NCI-H2029 (cell line): Measurements from ENCODE around the gene FERMT3.
A peak's percentile ranks its signal among the peaks of the same experiment; 100 is the strongest.

Experiments
- DNase-seq: peaks from one replicate; lab custom pipeline; 2025; lab: John Stamatoyannopoulos, UW

Gene FERMT3

GRCh38 chr11:64186492-64187165, 19.9 kb upstream of the FERMT3 start:
- no peak for DNase-seq

GRCh38 chr11:64192434-64192833, 14.1 kb upstream of the FERMT3 start:
- no peak for DNase-seq

- no peak for DNase-seq
Measured at GRCh38 chr11:64196626-64197025, 9.9 kb upstream of the FERMT3 start.

- no peak for DNase-seq
Measured at GRCh38 chr11:64198511-64198910, 8.0 kb upstream of the FERMT3 start.

- no peak for DNase-seq
Measured at GRCh38 chr11:64201543-64201942, 5.0 kb upstream of the FERMT3 start.

GRCh38 chr11:64202992-64203391, 3.5 kb upstream of the FERMT3 start:
- no peak for DNase-seq

GRCh38 chr11:64203421-64204079, 3.0 kb upstream of the FERMT3 start:
- DNase-seq: no peak

GRCh38 chr11:64204080-64204440, 2.5 kb upstream of the FERMT3 start:
- no peak for DNase-seq

GRCh38 chr11:64204464-64204989, 2.0 kb upstream of the FERMT3 start:
- DNase-seq: peak; percentile 88

- DNase-seq: no peak
Measured at GRCh38 chr11:64207256-64208085, 950 bp downstream of the FERMT3 start.

- DNase-seq: no peak
Measured at GRCh38 chr11:64208086-64208795, 1.7 kb downstream of the FERMT3 start.

GRCh38 chr11:64208796-64209562, 2.5 kb downstream of the FERMT3 start:
- no peak for DNase-seq

- no peak for DNase-seq
Measured at GRCh38 chr11:64209563-64209843, 3.0 kb downstream of the FERMT3 start.

GRCh38 chr11:64210301-64211020, 3.9 kb downstream of the FERMT3 start:
- no peak for DNase-seq

GRCh38 chr11:64211181-64211872, 4.8 kb downstream of the FERMT3 start:
- DNase-seq: no peak

- no peak for DNase-seq
Measured at GRCh38 chr11:64216879-64217278, 10.4 kb downstream of the FERMT3 start.

- DNase-seq: peak; percentile 48
Measured at GRCh38 chr11:64218628-64219353, 12.3 kb downstream of the FERMT3 start.

GRCh38 chr11:64219354-64219684, 12.8 kb downstream of the FERMT3 start:
- no peak for DNase-seq

- DNase-seq: no peak
Measured at GRCh38 chr11:64219755-64220154, 13.2 kb downstream of the FERMT3 start.

- no peak for DNase-seq
Measured at GRCh38 chr11:64220271-64220670, 13.8 kb downstream of the FERMT3 start.
